Ovary (tissue), 9 donors: ENCODE results near the gene MAD1L1. TPM values are rescaled to one million over a fixed set of nuclear protein-coding genes. Genes with fewer than 3 reads are reported as not detected.
A peak's percentile ranks its signal among the peaks of the same experiment; 100 is the strongest.

Source experiments
- DNase-seq, 5 donors: peaks; one replicate each; pipeline ENCODE4 v3.0.0-alpha.2; 2019 to 2020
- H3K27ac ChIP-seq, 2 donors: fragments of 200-600 bp; one replicate each; pipeline versions ENCODE4 v1.5.1 to v1.8.0; 2019 to 2022
- H3K27me3 ChIP-seq: fragments of 200-600 bp; one replicate; pipeline ENCODE4 v1.8.0; 2022
- H3K36me3 ChIP-seq: fragments of 200-600 bp; sonication (generic); one replicate; pipeline ENCODE4 v1.5.1; 2019
- H3K4me1 ChIP-seq: one replicate; pipeline ENCODE4 v1.8.1; 2013; ENCODE audit warnings: mild to moderate bottlenecking, moderate library complexity; ENCODE audit not compliant: insufficient read depth
- H3K4me3 ChIP-seq: fragments of 200-600 bp; sonication (generic); one replicate; pipeline ENCODE4 v1.5.1; 2017
- H3K9me3 ChIP-seq, 2 donors: fragments of 200-600 bp in 1 of 2; sonication (generic) in 1 of 2; one replicate each; pipeline versions ENCODE4 v1.5.1 to v1.8.1; 2013 to 2019; ENCODE audit warnings: mild to moderate bottlenecking in 1 of 2, moderate library complexity in 1 of 2
- CTCF ChIP-seq, 3 donors: fragments of 450-650 bp in 2 of 3; fragments of 200-600 bp in 1 of 3; IDR thresholded peaks; one replicate each; pipeline versions ENCODE4 v1.5.1 to v1.8.0; 2016 to 2022; ENCODE audit warnings: antibody characterized with exemption in 3 of 3, mild to moderate bottlenecking in 1 of 3
- EP300 ChIP-seq: sonication (generic); formaldehyde crosslinking; IDR thresholded peaks from one replicate; pipeline ENCODE4 v1.6.1; 2017; ENCODE audit warnings: antibody characterized with exemption
- POLR2A ChIP-seq: fragments of 450-650 bp; IDR thresholded peaks from one replicate; pipeline ENCODE4 v1.6.1; 2017; ENCODE audit warnings: antibody characterized with exemption, mild to moderate bottlenecking, moderate library complexity
- WGBS, 3 donors: extraction: QIAGEN DNeasy Blood & Tissue Kit in 1 of 3; methylation state at CpG; one replicate each; pipeline versions ENCODE4 v1.1.5 to v1.1.7; 2013 to 2017; 5-methylcytosine and 5-hydroxymethylcytosine counted together
- intact Hi-C, 4 donors: fragments of 100-400 bp; cut with DNase I; formaldehyde crosslinking; loops; one replicate each; pipeline versions ENCODE4 v1.11.0 to v1.15.1; 2022 to 2023
- polyA plus RNA-seq, 2 donors: library from polyadenylated mRNA; stranded (reverse); fragments of 200-250 nt in 1 of 2; fragments of 350-450 nt in 1 of 2; fragmentation: Illumina TruSeq in 1 of 2; extraction: RNeasy Lipid Tissue Mini Kit (QIAGEN cat#74804) in 1 of 2; gene quantifications; one replicate each; pipeline ENCODE4 v1.2.3, GENCODE V29; 2013 to 2014
- total RNA-seq, 7 donors: library from RNA; depleted of rRNA in 2 of 7; stranded (reverse); fragments of >200 nt in 2 of 7; fragmentation: NEBNext Ultra II Directional in 3 of 7; extraction: Animal tissue kit (Norgen Biotek cat#: 25700) in 3 of 7; gene quantifications; one replicate each; pipeline versions ENCODE4 v1.1.0 to v1.2.4, GENCODE V29; 2016 to 2023
- donor health status: DM: no; HTN: no; CAD: no; lungs with moderate emphysema.
- donor health status: DM: no; HTN: no; CAD: no.
- donor health status: Bipolar disorder and iron deficiency.
- donor health status: DM: yes; HTN: yes; CAD: no.
- donor health status: DM: no; HTN: no; CAD: no.
- donor health status: DM: yes; HTN: yes; CAD: no.

MAD1L1 gene
- total and polyA plus RNA-seq, 9 donors: 5.9 to 36.6 (median 22.8) TPM

- WGBS, 3 donors: 53 to 58% (median 57%) methylated on average over 22 of the region's 22 CpGs
- DNase-seq: no peak
- Histone ChIP-seq H3K27ac (no peak overlapping the region), H3K4me3 (no peak overlapping the region), H3K36me3 (no peaks in the 10 kb centered on the region), H3K27me3 (no peaks in the 10 kb centered on the region), H3K9me3 (no peaks in the 10 kb centered on the region), H3K4me1 (no peaks in the 10 kb centered on the region)
- intact Hi-C loops: loop anchor here in 2 of 4 donors (10.0 kb wide), 1 partner anchor 109 kb away; the partner anchor contains the start of gene EIF3B (in 2 of the 2)
- TF ChIP-seq POLR2A (no peak), EP300 (no peak), CTCF (IDR thresholded peaks at IDR 0.05) (no peak)
Measured at GRCh38 chr7:2245883-2246675, 13.3 kb upstream of the MAD1L1 start.

GRCh38 chr7:2244404-2244995 is 11.8 kb upstream of the MAD1L1 start:
- TF ChIP-seq CTCF (IDR thresholded peaks at IDR 0.05) (no peak), POLR2A (no peak), EP300 (no peak)
- Histone ChIP-seq H3K27ac (no peak overlapping the region), H3K4me3 (no peak overlapping the region), H3K4me1 (no peaks in the 10 kb centered on the region), H3K9me3 (no peaks in the 10 kb centered on the region), H3K36me3 (no peaks in the 10 kb centered on the region), H3K27me3 (no peaks in the 10 kb centered on the region)
- intact Hi-C loops: loop anchor here in 2 of 4 donors (10.0 kb wide), 1 partner anchor 110 kb away; the partner anchor contains the start of gene EIF3B (in 2 of the 2)
- WGBS, 3 donors: 84 to 86% (median 85%) methylated on average over 25 of the region's 25 CpGs
- DNase-seq: no peak

- no peak for DNase-seq
- 72 to 78% (median 77%) methylated on average over 12 of the region's 12 CpGs for WGBS, 3 donors
- Histone ChIP-seq H3K27ac (no peak overlapping the region), H3K4me1 (no peaks in the 10 kb centered on the region), H3K4me3 (no peak overlapping the region), H3K36me3 (no peaks in the 10 kb centered on the region), H3K9me3 (no peaks in the 10 kb centered on the region), H3K27me3 (no peaks in the 10 kb centered on the region)
- TF ChIP-seq EP300 (no peak), POLR2A (no peak), CTCF (IDR thresholded peaks at IDR 0.05) (no peak)
- intact Hi-C loops: loop anchor here in 2 of 4 donors (10.0 kb wide), 1 partner anchor 111 kb away; the partner anchor contains the start of gene EIF3B (in 2 of the 2)
Measured at GRCh38 chr7:2243458-2243857, 10.7 kb upstream of the MAD1L1 start.

- H3K36me3 ChIP-seq: no peaks in the 10 kb centered on the region
- 18 to 28% (median 27%) methylated on average over 21 of the region's 21 CpGs for WGBS, 3 donors
- peak overlapping the region; percentile 92 for H3K4me3 ChIP-seq
- H3K9me3 ChIP-seq: no peaks in the 10 kb centered on the region
- TF ChIP-seq CTCF (IDR thresholded peaks at IDR 0.05) (no peak), POLR2A (no peak), EP300 (no peak)
- no peaks in the 10 kb centered on the region for H3K27me3 ChIP-seq
- DNase-seq: no peak
- H3K4me1 ChIP-seq: no peaks in the 10 kb centered on the region
- intact Hi-C loops: loop anchor here in 2 of 4 donors (10.0 kb wide), 1 partner anchor 112 kb away; the partner anchor contains the start of gene EIF3B (in 2 of the 2)
- H3K27ac ChIP-seq: no peak overlapping the region
Measured at GRCh38 chr7:2242541-2243429, 10.0 kb upstream of the MAD1L1 start.
